HG03025 (cell line): ENCODE measurements around the gene ZKSCAN5.
"Not testable (repeated sequence)": the region's sequence is repeated elsewhere in the genome, so short reads cannot be mapped to it uniquely, and the experiment has no call there.

Experiments used
- ATAC-seq: cut with Tn5 transposase; IDR thresholded peaks from one replicate; pipeline ENCODE4 v1.9.1; 2021; ENCODE audit warnings: mild to moderate bottlenecking, moderate library complexity; ENCODE audit not compliant: unreplicated experiment, low FRiP score

The ZKSCAN5 gene

GRCh38 chr7:99579956-99580777 is 75.7 kb downstream of the ZKSCAN5 start:
- no peak for ATAC-seq

GRCh38 chr7:99580778-99581332 is 76.4 kb downstream of the ZKSCAN5 start:
- not testable (repeated sequence) for ATAC-seq
